Measurements from ENCODE around the gene RTN4R. TPM values are rescaled to one million over a fixed set of nuclear protein-coding genes. Genes with fewer than 3 reads are reported as not detected.
A peak's percentile ranks its signal among the peaks of the same experiment; 100 is the strongest.

The RTN4R gene
- total and polyA plus RNA-seq, 2 of the 13 experiments (the other 11 are each of a cell fraction or from before 2014, with no cell fraction given): 0.22 to 0.77 TPM

GRCh38 chr22:20192972-20193760, 75.0 kb downstream of the RTN4R start:
- DNase-seq (ENCODE audit: low spot score) (no peak), ATAC-seq (peak; percentile 20; the same call in 1 of the 3 replicates), FAIRE-seq (no peak)
- H3K79me2 ChIP-seq (ENCODE audit: insufficient read depth, low read length): no peaks in the 10 kb centered on the region
- no peaks in the 10 kb centered on the region for H3K36me3 ChIP-seq (replicated peaks in 1 of 2; ENCODE audit: control insufficient read depth in 1 of 2, insufficient read depth in 2 of 2, low read length in 2 of 2)
- H3K4me3 ChIP-seq (replicated peaks in 1 of 3; ENCODE audit: insufficient read depth in 1 of 3, low read depth in 2 of 3, low read length in 3 of 3): no peak overlapping the region
- no peaks in the 10 kb centered on the region for H3K9me3 ChIP-seq (ENCODE audit: low read length)
- peaks cover 19 to 74% of the 10 kb centered on the region in 2 experiments; a peak in 3 of 5 replicates for H3K27me3 ChIP-seq (ENCODE audit: control insufficient read depth in 1 of 2, insufficient read depth in 2 of 2, low read length in 2 of 2)
- 92% methylated on average over 2 of the region's 20 CpGs for WGBS (ENCODE audit: low lambda C conversion rate)
- in situ Hi-C loops (cut with HindIII; ENCODE audit: extremely low pct_ligation_motif_present, low pct_unique_long_range_greater_than_20kb): no loop called here
- BruUV-seq (replicated peaks): no TSS peak
- no peaks in the 10 kb centered on the region for H4K20me1 ChIP-seq (ENCODE audit: insufficient read depth, low read length)
- H3K9ac ChIP-seq (ENCODE audit: insufficient read depth, low read depth, low read length): no peak overlapping the region
- no peak overlapping the region for H3K4me2 ChIP-seq (ENCODE audit: low read depth, low read length)
- intact Hi-C loops (cut with micrococcal nuclease; ENCODE audit: unreplicated experiment): no loop called here
- ChIA-PET CTCF (ENCODE audit: low intra/inter-chr PET ratio, low total read pairs) (no interaction called here), POLR2A (no interaction called here)
- no peak overlapping the region for H3K27ac ChIP-seq (ENCODE audit: extremely low read length, insufficient read depth, low read length)
- TF ChIP-seq ZBTB2 (CRISPR knock-in tag; IDR thresholded peaks at IDR 0.05; ENCODE audit: low read depth) (no peak), ZNF235 (CRISPR knock-in tag; IDR thresholded peaks at IDR 0.05; ENCODE audit: borderline replicate concordance) (no peak), ZNF687 (CRISPR knock-in tag; IDR thresholded peaks at IDR 0.05) (no peak), MXD4 (CRISPR knock-in tag; IDR thresholded peaks at IDR 0.05) (no peak), CEBPG (CRISPR knock-in tag; IDR thresholded peaks at IDR 0.05) (no peak), SPEN (CRISPR knock-in tag; IDR thresholded peaks at IDR 0.05; ENCODE audit: low read depth) (no peak), SSRP1 (CRISPR knock-in tag; IDR thresholded peaks at IDR 0.05) (no peak)
- H3K4me1 ChIP-seq (ENCODE audit: insufficient read depth, low read length): no peaks in the 10 kb centered on the region
- H2AFZ ChIP-seq (ENCODE audit: low read length): no peak overlapping the region

Data from HepG2 (cell line).